HG02885 (cell line): ENCODE measurements around the gene EMC1.
A peak's percentile ranks its signal among the peaks of the same experiment; 100 is the strongest.
"Not testable (repeated sequence)": the region's sequence is repeated elsewhere in the genome, so short reads cannot be mapped to it uniquely, and the experiment has no call there.

ENCODE experiments used
- ATAC-seq: cut with Tn5 transposase; IDR thresholded peaks from one replicate; pipeline ENCODE4 v1.9.1; 2021; ENCODE audit warnings: mild to moderate bottlenecking; ENCODE audit not compliant: unreplicated experiment, poor library complexity

The EMC1 gene

GRCh38 chr1:19251305-19252196 is at the start of gene EMC1, which contains the start of gene MRTO4:
Gene EMC1 (minus strand): TSS chr1:19251524. CDS start chr1:19251509, 15 bp downstream.
Gene MRTO4 (plus strand): TSS chr1:19251805. CDS start chr1:19251836, 31 bp downstream.
- ATAC-seq = peak; percentile 85

DNA sequence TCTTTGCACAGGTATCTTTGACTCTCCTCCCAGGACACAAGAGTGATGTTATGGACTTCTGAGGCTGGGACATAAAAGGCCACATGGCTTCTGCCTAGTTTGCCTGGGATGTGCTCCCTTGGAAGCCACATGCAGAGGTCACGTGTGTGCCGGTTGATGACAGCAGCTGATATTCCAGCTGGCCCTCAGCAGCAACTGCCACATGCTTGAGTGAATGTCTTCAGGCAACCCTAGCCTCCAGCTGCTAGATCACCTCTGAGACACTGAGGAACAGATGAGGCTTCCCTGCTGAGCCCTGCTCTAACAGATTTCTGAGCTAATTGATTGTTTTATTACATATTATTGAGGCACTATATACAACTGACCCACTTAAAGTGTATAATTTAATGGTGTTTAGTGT is 48.9 kb upstream of the EMC1 start:
- no peak for ATAC-seq

DNA sequence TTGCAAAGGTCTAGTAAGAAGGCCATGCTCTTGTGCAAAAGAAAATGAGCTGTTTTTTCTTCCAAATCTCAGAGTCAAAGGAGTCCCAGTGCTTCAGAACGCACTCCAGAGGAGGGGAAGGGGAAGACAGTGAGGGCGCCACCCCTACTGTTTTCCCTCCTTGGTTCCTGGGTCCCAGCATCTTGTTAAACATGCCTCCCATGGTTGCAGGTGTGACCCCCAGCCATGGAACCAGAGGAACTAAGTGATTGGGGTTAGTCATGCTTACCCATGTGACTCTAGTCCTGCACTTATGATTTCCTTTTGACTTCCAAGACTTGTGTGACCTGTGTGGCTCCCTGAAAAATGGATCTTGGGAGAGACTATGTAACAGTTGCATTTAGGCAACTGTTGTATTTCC is 43.3 kb upstream of the EMC1 start:
- ATAC-seq = no peak

DNA sequence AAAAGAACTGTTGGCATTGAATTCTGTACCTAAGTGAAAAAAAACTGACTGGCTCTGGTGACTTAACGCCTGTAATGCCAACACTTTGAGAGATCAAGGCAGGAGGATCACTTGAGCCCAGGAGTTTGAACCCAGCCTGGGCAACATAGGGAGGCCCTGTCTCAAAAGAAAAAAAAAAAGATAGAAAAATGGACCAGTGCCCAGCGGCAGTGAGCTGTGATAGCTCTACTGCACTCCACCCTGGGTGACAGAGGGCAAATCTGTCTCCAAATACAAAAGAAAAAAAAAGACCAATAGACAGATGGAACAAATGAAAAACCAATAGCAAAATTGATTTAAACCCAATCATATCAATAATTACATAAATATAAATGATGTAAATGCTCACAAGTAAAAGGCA is 37.9 kb upstream of the EMC1 start:
- no peak for ATAC-seq

DNA sequence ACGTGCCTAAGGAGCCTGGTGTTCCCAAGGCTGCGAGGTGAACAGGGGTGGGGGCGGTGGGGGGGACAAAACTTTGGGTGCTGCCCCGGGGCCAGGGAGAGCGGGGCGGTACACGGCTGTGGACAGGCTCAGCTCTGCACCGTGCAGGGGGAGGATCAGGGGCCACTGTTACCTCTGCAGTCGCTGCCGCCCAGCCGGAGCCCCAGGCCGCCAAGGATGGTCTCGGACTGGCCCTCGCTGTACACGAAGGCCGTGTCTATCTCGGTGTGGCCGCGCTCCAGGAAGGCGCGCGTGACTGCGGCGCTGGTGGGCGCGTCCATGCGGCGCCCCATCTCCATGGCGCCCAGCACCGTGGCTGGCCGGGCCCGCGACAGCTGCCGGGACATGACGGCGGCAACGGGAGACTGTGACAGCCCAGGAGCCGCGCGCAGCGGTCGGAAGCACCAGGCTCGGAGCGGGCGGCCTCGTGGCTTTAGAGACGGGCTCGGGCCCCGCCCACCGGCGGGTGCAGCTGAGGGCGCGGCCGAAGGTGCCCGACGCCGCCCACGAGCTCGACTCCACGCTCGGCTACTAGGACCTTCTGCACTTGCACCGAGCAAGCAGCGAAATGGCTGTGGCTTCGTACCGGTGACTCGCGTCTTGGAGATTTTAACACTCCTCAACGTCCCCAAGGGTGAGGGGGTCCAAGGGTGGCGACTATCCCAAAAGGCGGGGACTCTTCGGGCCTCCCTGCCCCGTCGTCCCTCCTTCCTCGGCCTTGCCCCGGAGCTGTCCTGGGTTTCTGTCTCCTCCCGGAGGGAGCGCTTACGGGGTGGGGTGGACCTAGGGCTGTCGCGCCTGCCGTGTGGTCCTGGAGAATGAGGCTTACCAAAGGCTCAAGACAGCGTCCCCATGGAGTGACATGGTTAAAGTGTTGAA is 37.3 kb upstream of the EMC1 start, which contains the start of gene AKR7A3:
Gene AKR7A3 (minus strand): TSS at position 447 of the 918 bp plus-strand sequence. CDS start 61 bp downstream, at position 386.
- ATAC-seq = not testable (repeated sequence)

GRCh38 chr1:19287436-19288185 is 36.3 kb upstream of the EMC1 start:
- ATAC-seq = no peak

- ATAC-seq = not testable (repeated sequence)
Observed at GRCh38 chr1:19285807-19286206, 34.5 kb upstream of the EMC1 start.

GRCh38 chr1:19285366-19285765 is 34.0 kb upstream of the EMC1 start:
- ATAC-seq = not testable (repeated sequence)

DNA sequence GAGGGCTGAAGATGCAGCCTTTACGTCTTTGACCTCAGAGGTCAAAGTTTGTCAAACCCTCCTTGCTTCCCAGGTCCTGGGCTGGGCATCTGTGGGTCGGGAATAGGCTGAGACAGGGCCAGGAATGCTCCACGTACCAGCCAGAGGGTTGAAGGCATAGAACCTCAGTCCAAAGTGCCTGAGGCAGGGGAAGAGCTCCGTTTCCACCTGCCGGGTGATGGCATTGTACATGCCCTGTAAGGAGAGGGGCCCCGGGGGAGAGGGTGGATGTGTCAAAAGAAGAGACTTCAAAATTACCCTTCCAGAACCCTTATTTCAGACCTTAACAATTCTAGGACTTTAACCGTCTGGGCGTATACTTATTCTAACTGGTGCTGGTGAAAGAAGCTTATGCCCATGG is 33.6 kb upstream of the EMC1 start:
- ATAC-seq = no peak

DNA sequence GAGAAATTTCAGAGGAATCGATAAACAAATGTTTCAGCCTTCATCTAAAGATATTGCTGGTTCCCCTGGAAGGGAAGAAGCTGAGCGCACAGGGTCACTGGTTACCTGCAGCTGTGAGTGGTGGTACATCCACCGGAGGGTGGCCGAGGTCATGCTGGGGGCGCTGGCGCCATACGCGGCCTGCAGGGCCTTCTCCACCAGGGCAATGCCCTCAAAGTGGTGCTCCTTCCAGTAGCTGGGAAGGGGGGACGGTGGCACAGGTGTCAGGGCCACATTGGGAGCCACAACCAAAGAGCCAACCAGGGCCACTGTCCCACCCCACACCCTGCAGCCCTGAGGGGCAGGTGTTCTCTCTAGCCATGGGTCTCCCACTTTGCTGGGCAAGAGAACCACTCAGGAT is 32.6 kb upstream of the EMC1 start:
- no peak for ATAC-seq

DNA sequence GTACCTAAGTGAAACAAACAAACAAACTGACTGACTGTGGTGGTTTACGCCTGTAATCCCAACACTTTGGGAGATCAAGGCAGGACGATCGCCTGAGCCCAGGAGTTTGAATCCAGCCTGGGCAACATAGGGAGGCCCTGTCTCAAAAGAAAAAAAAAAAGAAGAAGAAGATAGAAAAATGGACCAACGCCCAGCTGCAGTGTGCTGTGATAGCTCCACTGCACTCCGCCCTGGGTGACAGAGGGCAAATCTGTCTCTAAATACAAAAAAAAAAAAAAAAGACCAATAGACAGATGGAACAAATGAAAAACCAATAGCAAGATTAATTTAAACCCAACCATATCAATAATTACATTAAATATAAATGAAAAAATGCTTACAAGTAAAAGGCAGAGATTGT is 23.3 kb upstream of the EMC1 start:
- ATAC-seq = no peak

GRCh38 chr1:19273844-19274531 is 22.7 kb upstream of the EMC1 start:
- ATAC-seq = not testable (repeated sequence)

DNA sequence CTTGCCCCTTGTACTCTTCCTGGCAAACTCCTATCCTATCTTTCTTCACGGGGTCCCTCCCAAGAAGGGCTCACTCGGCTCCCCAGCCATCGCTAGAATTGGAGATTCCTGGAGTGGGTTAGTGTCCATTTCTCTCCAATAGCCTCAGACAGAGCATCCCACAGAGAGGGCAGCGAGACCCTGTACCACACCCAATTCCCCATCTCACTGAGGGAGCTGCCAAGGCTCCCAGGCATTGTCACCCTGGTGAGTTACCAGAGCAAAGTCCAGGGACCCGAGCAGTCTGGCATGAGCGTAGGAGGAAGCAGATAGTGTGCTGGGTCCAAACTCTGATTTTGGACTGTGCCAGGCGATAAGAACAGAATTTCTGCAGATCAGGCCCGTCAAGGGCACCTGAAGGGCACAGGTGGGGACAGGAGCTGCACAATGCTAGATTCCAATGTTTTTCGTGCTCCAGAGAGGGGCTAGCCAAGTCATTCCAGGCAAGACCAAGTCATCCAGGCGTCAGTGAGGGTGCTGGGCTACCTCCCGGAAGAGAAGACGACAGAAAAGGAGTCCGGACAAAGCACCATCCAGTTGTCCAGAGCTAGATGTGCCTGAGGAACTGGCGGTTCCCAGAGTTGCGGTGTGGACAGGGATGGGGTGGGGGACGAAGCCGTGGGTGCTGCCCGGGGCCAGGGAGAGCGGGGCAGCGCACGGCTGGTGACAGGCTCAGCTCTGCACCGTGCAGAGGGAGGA is 22.0 kb upstream of the EMC1 start:
- no peak for ATAC-seq

GRCh38 chr1:19272064-19272463 is 20.7 kb upstream of the EMC1 start:
- no peak for ATAC-seq

DNA sequence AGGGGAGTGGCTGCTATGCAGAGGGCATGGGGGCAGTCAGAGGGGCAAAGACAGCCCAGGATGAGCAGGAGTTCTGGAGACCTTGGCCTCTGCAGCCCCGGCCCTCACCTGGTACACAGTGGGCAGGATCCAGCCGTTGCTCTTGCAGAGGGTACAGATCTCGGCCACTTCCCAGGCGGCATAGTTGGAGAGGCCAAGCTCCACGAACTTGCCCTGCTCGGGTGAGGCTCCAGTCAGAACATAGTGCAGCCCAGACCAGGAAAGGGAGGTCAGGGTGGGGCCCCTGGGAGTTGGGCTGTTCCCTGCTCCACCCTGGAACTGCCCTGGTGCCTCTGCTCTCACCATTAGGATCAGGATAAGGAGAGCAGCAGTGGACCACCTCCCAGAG is 19.0 kb upstream of the EMC1 start:
- not testable (repeated sequence) for ATAC-seq

DNA sequence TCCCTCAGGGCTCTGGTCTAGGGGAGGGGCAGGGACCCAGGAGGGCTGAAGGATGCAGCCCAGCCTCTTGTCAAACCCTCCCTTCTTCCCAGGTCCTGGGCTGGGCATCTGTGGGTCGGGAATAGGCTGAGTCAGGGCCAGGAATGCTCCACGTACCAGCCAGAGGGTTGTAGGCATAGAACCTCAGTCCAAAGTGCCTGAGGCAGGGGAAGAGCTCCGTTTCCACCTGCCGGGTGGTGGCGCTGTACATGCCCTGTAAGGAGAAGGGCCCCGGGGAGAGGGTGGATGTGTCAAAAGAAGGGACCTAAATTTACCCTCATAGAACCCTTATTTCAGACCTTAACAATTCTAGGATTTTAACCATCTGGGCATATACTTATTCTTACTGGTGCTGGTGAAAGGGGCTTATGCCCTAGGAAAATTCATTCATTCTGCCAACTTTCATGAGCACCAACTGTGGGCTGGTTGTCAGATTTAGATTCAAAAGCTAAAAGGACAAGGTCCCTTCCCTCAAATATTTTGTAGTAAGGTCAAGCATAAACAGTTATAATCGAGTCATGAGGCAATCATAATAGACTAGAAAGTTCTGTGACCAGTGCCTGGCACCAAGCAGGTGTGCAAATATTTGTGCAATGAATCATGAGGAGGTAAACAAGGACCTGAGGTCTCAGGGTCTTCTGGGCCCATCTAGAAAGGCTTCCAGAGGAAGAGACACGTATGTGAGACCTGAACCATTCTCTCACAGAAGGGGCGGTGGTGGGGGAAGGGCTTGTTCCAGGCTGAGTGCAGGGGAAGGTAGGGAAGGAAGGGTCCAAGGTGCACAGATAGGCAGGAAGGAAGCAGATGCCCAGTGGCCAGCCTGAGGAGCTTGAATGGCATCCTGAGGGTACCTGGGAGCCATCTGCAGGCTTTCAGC is 18.4 kb upstream of the EMC1 start:
- ATAC-seq = not testable (repeated sequence)

GRCh38 chr1:19268445-19268844 is 17.1 kb upstream of the EMC1 start:
- ATAC-seq = no peak

- ATAC-seq = no peak
Observed at GRCh38 chr1:19262744-19263143, 11.4 kb upstream of the EMC1 start.
